ENCODE results near the gene GPC1. TPM values are rescaled to one million over a fixed set of nuclear protein-coding genes. Genes with fewer than 3 reads are reported as not detected.

Gene GPC1
- total and polyA plus RNA-seq, 2 of the 13 experiments (the other 11 are each of a cell fraction or from before 2014, with no cell fraction given): 4.0 to 5.5 TPM

DNA sequence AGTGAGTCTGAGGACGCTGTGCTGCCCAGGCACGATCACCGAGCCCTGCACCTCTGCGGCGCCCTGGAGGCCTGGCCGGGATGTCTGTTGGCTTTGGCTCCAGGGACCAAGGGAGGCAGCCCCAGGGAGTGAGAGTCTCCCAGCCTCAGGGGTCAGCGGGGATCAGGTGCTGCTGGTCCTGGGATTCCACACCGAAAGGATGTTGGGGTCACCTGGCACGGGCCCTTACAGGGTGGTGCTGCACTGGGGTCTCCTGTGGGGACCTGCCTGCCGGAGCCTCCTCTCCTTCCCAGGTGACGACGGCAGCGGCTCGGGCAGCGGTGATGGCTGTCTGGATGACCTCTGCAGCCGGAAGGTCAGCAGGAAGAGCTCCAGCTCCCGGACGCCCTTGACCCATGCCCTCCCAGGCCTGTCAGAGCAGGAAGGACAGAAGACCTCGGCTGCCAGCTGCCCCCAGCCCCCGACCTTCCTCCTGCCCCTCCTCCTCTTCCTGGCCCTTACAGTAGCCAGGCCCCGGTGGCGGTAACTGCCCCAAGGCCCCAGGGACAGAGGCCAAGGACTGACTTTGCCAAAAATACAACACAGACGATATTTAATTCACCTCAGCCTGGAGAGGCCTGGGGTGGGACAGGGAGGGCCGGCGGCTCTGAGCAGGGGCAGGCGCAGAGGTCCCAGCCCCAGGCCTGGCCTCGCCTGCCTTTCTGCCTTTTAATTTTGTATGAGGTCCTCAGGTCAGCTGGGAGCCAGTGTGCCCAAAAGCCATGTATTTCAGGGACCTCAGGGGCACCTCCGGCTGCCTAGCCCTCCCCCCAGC is 30.5 kb downstream of the GPC1 start (continued):
- TF ChIP-seq RFXANK (CRISPR knock-in tag; IDR thresholded peaks at IDR 0.05): no peak
- TF ChIP-seq U2AF2 (IDR thresholded peaks at IDR 0.05; ENCODE audit: low read depth, low read length): no peak
- peak; percentile 99 for TF ChIP-seq ESRRA (CRISPR knock-in tag; IDR thresholded peaks at IDR 0.05; ENCODE audit: low read depth)
- TF ChIP-seq ZNF709 (CRISPR knock-in tag; IDR thresholded peaks at IDR 0.05): no peak
- TF ChIP-seq, protein P1, sequence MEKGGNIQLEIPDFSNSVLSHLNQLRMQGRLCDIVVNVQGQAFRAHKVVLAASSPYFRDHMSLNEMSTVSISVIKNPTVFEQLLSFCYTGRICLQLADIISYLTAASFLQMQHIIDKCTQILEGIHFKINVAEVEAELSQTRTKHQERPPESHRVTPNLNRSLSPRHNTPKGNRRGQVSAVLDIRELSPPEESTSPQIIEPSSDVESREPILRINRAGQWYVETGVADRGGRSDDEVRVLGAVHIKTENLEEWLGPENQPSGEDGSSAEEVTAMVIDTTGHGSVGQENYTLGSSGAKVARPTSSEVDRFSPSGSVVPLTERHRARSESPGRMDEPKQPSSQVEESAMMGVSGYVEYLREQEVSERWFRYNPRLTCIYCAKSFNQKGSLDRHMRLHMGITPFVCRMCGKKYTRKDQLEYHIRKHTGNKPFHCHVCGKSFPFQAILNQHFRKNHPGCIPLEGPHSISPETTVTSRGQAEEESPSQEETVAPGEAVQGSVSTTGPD (CRISPR knock-in tag; IDR thresholded peaks at IDR 0.05): peak; percentile 76; the same call in 1 of the 2 replicates
- TF ChIP-seq, protein P2, sequence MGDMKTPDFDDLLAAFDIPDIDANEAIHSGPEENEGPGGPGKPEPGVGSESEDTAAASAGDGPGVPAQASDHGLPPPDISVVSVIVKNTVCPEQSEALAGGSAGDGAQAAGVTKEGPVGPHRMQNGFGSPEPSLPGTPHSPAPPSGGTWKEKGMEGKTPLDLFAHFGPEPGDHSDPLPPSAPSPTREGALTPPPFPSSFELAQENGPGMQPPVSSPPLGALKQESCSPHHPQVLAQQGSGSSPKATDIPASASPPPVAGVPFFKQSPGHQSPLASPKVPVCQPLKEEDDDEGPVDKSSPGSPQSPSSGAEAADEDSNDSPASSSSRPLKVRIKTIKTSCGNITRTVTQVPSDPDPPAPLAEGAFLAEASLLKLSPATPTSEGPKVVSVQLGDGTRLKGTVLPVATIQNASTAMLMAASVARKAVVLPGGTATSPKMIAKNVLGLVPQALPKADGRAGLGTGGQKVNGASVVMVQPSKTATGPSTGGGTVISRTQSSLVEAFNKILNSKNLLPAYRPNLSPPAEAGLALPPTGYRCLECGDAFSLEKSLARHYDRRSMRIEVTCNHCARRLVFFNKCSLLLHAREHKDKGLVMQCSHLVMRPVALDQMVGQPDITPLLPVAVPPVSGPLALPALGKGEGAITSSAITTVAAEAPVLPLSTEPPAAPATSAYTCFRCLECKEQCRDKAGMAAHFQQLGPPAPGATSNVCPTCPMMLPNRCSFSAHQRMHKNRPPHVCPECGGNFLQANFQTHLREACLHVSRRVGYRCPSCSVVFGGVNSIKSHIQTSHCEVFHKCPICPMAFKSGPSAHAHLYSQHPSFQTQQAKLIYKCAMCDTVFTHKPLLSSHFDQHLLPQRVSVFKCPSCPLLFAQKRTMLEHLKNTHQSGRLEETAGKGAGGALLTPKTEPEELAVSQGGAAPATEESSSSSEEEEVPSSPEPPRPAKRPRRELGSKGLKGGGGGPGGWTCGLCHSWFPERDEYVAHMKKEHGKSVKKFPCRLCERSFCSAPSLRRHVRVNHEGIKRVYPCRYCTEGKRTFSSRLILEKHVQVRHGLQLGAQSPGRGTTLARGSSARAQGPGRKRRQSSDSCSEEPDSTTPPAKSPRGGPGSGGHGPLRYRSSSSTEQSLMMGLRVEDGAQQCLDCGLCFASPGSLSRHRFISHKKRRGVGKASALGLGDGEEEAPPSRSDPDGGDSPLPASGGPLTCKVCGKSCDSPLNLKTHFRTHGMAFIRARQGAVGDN (CRISPR knock-in tag; IDR thresholded peaks at IDR 0.05): peak; percentile 45
- TF ChIP-seq, protein P3, sequence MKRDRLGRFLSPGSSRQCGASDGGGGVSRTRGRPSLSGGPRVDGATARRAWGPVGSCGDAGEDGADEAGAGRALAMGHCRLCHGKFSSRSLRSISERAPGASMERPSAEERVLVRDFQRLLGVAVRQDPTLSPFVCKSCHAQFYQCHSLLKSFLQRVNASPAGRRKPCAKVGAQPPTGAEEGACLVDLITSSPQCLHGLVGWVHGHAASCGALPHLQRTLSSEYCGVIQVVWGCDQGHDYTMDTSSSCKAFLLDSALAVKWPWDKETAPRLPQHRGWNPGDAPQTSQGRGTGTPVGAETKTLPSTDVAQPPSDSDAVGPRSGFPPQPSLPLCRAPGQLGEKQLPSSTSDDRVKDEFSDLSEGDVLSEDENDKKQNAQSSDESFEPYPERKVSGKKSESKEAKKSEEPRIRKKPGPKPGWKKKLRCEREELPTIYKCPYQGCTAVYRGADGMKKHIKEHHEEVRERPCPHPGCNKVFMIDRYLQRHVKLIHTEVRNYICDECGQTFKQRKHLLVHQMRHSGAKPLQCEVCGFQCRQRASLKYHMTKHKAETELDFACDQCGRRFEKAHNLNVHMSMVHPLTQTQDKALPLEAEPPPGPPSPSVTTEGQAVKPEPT (CRISPR knock-in tag; IDR thresholded peaks at IDR 0.05; ENCODE audit: low read depth): no peak
- TF ChIP-seq ZNF7 (CRISPR knock-in tag; IDR thresholded peaks at IDR 0.05): no peak
- peak; percentile 19; the same call in 1 of the 2 replicates for TF ChIP-seq SALL1 (CRISPR knock-in tag; IDR thresholded peaks at IDR 0.05)
- no peak for TF ChIP-seq NCOA1 (CRISPR knock-in tag; IDR thresholded peaks at IDR 0.05)
- TF ChIP-seq SIN3A (IDR thresholded peaks at IDR 0.05; ENCODE audit: borderline replicate concordance, low read depth, low read length): no peak
- no peak for TF ChIP-seq HNRNPLL (IDR thresholded peaks at IDR 0.05; ENCODE audit: low read depth, low read length, poor library complexity, severe bottlenecking)
- TF ChIP-seq, protein P4, sequence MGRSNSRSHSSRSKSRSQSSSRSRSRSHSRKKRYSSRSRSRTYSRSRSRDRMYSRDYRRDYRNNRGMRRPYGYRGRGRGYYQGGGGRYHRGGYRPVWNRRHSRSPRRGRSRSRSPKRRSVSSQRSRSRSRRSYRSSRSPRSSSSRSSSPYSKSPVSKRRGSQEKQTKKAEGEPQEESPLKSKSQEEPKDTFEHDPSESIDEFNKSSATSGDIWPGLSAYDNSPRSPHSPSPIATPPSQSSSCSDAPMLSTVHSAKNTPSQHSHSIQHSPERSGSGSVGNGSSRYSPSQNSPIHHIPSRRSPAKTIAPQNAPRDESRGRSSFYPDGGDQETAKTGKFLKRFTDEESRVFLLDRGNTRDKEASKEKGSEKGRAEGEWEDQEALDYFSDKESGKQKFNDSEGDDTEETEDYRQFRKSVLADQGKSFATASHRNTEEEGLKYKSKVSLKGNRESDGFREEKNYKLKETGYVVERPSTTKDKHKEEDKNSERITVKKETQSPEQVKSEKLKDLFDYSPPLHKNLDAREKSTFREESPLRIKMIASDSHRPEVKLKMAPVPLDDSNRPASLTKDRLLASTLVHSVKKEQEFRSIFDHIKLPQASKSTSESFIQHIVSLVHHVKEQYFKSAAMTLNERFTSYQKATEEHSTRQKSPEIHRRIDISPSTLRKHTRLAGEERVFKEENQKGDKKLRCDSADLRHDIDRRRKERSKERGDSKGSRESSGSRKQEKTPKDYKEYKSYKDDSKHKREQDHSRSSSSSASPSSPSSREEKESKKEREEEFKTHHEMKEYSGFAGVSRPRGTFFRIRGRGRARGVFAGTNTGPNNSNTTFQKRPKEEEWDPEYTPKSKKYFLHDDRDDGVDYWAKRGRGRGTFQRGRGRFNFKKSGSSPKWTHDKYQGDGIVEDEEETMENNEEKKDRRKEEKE (IDR thresholded peaks at IDR 0.05): no peak
- TF ChIP-seq HES4 (CRISPR knock-in tag; IDR thresholded peaks at IDR 0.05; ENCODE audit: borderline replicate concordance): 0 out of 2 replicates have a peak, but pooled peaks have one; percentile 23
- TF ChIP-seq ZNF781 (CRISPR knock-in tag; IDR thresholded peaks at IDR 0.05; ENCODE audit: borderline replicate concordance, not compliant biosample characterization): no peak
- no peak for TF ChIP-seq ZNF225 (CRISPR knock-in tag; IDR thresholded peaks at IDR 0.05)
